ENCODE measurements around the gene ATF5. TPM values are rescaled to one million over a fixed set of nuclear protein-coding genes. Genes with fewer than 3 reads are reported as not detected.

ATF5 gene
- total and polyA plus RNA-seq, 2 of the 8 experiments (the other 6 are each of a cell fraction or from before 2014, with no cell fraction given) = 6.2 to 13.1 TPM

DNA sequence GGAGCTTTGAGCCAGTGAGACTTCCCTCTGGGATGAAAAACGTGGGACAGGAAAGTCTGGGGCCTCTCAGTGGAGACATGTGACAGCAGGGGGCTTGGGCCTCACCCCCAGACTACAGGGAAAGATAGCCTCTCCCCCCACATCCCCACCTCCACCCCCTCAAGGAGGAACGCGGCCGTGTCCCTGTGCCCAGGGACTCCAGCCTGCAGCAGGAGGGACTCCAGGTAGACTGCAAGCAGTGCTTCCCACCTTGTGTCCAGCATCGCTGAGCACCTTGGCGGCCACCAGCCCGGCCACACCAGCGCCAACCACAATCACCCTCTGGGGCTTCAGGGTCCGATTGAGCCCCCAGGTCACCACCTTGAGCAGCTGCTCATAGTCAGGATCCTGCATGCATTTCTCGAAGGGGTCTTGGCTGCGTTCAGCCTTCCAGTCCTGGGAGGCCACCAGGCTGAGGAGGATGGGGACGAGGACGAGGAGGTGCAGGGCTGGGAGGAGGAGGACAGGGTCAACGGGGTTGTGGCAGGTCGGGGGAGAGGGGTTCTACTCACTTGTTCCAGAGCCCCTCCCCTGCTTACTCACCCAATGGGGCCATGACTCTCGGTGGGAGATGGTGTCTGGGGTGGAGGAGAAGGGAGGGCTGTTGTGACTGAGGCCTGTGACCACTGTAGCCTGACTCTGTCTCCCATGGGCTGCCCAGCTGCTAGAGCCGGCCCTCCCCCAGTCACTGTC lies 33.3 kb upstream of the ATF5 start (continued):
- TF ChIP-seq, protein P1, sequence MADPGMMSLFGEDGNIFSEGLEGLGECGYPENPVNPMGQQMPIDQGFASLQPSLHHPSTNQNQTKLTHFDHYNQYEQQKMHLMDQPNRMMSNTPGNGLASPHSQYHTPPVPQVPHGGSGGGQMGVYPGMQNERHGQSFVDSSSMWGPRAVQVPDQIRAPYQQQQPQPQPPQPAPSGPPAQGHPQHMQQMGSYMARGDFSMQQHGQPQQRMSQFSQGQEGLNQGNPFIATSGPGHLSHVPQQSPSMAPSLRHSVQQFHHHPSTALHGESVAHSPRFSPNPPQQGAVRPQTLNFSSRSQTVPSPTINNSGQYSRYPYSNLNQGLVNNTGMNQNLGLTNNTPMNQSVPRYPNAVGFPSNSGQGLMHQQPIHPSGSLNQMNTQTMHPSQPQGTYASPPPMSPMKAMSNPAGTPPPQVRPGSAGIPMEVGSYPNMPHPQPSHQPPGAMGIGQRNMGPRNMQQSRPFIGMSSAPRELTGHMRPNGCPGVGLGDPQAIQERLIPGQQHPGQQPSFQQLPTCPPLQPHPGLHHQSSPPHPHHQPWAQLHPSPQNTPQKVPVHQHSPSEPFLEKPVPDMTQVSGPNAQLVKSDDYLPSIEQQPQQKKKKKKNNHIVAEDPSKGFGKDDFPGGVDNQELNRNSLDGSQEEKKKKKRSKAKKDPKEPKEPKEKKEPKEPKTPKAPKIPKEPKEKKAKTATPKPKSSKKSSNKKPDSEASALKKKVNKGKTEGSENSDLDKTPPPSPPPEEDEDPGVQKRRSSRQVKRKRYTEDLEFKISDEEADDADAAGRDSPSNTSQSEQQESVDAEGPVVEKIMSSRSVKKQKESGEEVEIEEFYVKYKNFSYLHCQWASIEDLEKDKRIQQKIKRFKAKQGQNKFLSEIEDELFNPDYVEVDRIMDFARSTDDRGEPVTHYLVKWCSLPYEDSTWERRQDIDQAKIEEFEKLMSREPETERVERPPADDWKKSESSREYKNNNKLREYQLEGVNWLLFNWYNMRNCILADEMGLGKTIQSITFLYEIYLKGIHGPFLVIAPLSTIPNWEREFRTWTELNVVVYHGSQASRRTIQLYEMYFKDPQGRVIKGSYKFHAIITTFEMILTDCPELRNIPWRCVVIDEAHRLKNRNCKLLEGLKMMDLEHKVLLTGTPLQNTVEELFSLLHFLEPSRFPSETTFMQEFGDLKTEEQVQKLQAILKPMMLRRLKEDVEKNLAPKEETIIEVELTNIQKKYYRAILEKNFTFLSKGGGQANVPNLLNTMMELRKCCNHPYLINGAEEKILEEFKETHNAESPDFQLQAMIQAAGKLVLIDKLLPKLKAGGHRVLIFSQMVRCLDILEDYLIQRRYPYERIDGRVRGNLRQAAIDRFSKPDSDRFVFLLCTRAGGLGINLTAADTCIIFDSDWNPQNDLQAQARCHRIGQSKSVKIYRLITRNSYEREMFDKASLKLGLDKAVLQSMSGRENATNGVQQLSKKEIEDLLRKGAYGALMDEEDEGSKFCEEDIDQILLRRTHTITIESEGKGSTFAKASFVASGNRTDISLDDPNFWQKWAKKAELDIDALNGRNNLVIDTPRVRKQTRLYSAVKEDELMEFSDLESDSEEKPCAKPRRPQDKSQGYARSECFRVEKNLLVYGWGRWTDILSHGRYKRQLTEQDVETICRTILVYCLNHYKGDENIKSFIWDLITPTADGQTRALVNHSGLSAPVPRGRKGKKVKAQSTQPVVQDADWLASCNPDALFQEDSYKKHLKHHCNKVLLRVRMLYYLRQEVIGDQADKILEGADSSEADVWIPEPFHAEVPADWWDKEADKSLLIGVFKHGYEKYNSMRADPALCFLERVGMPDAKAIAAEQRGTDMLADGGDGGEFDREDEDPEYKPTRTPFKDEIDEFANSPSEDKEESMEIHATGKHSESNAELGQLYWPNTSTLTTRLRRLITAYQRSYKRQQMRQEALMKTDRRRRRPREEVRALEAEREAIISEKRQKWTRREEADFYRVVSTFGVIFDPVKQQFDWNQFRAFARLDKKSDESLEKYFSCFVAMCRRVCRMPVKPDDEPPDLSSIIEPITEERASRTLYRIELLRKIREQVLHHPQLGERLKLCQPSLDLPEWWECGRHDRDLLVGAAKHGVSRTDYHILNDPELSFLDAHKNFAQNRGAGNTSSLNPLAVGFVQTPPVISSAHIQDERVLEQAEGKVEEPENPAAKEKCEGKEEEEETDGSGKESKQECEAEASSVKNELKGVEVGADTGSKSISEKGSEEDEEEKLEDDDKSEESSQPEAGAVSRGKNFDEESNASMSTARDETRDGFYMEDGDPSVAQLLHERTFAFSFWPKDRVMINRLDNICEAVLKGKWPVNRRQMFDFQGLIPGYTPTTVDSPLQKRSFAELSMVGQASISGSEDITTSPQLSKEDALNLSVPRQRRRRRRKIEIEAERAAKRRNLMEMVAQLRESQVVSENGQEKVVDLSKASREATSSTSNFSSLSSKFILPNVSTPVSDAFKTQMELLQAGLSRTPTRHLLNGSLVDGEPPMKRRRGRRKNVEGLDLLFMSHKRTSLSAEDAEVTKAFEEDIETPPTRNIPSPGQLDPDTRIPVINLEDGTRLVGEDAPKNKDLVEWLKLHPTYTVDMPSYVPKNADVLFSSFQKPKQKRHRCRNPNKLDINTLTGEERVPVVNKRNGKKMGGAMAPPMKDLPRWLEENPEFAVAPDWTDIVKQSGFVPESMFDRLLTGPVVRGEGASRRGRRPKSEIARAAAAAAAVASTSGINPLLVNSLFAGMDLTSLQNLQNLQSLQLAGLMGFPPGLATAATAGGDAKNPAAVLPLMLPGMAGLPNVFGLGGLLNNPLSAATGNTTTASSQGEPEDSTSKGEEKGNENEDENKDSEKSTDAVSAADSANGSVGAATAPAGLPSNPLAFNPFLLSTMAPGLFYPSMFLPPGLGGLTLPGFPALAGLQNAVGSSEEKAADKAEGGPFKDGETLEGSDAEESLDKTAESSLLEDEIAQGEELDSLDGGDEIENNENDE (IDR thresholded peaks at IDR 0.05; ENCODE audit: insufficient replicate concordance, low read length) = no peak
- TF ChIP-seq KDM4A (IDR thresholded peaks at IDR 0.05; ENCODE audit: low read depth, low read length, severe bottlenecking) (no peak), CBX5 (IDR thresholded peaks at IDR 0.05; ENCODE audit: low read depth, low read length) (no peak), CEBPB (IDR thresholded peaks at IDR 0.05; ENCODE audit: low read depth, low read length) (no peak), BACH1 (IDR thresholded peaks at IDR 0.05; ENCODE audit: low read length) (no peak), HDAC6 (IDR thresholded peaks at IDR 0.05; ENCODE audit: low read depth, low read length) (no peak), NRF1 (IDR thresholded peaks at IDR 0.05; ENCODE audit: low read depth, low read length) (no peak), BRCA1 (IDR thresholded peaks at IDR 0.05; ENCODE audit: low read depth, low read length) (no peak), RXRA (IDR thresholded peaks at IDR 0.05; ENCODE audit: insufficient read depth, low read depth, low read length) (no peak)

All from H1 (cell line).